GM19467 (cell line): ENCODE data around the gene BSG.
"Not testable (repeated sequence)": the region's sequence is repeated elsewhere in the genome, so short reads cannot be mapped to it uniquely, and the experiment has no call there.

Experiments
- ATAC-seq: cut with Tn5 transposase; IDR thresholded peaks from one replicate; pipeline ENCODE4 v1.9.1; 2021; ENCODE audit warnings: mild to moderate bottlenecking, moderate library complexity; ENCODE audit not compliant: unreplicated experiment

BSG gene

GRCh38 chr19:602391-603301 is 30.2 kb downstream of the BSG start:
- no peak for ATAC-seq

GRCh38 chr19:603302-603639 is 30.9 kb downstream of the BSG start:
- not testable (repeated sequence) for ATAC-seq

GRCh38 chr19:603779-604178 is 31.4 kb downstream of the BSG start:
- not testable (repeated sequence) for ATAC-seq

GRCh38 chr19:604355-604754 is 32.0 kb downstream of the BSG start:
- no peak for ATAC-seq

GRCh38 chr19:605061-605971 is 32.9 kb downstream of the BSG start:
- ATAC-seq = not testable (repeated sequence)

GRCh38 chr19:607301-608154 is 35.1 kb downstream of the BSG start:
- ATAC-seq = no peak

- ATAC-seq = no peak
Measured at GRCh38 chr19:608155-609003, 36.0 kb downstream of the BSG start.

GRCh38 chr19:609004-609346 is 36.6 kb downstream of the BSG start:
- no peak for ATAC-seq

- no peak for ATAC-seq
Measured at GRCh38 chr19:610071-610800, 37.8 kb downstream of the BSG start.

- no peak for ATAC-seq
Measured at GRCh38 chr19:610801-611480, 38.5 kb downstream of the BSG start.

- ATAC-seq = no peak
Measured at GRCh38 chr19:611481-611868, 39.1 kb downstream of the BSG start.

- ATAC-seq = no peak
Measured at GRCh38 chr19:612941-613340, 40.5 kb downstream of the BSG start.

- ATAC-seq = no peak
Measured at GRCh38 chr19:613732-614567, 41.6 kb downstream of the BSG start.

GRCh38 chr19:615619-616018 is 43.2 kb downstream of the BSG start:
- no peak for ATAC-seq

- no peak for ATAC-seq
Measured at GRCh38 chr19:616062-616700, 43.8 kb downstream of the BSG start.

GRCh38 chr19:616747-617526 is 44.5 kb downstream of the BSG start:
- ATAC-seq = no peak
